Measurements from ENCODE around the gene CCDC187. TPM values are rescaled to one million over a fixed set of nuclear protein-coding genes. Genes with fewer than 3 reads are reported as not detected.

Gene CCDC187
- total and polyA plus RNA-seq, 2 of the 8 experiments (the other 6 are each of a cell fraction or from before 2014, with no cell fraction given): 0.02 TPM; not detected in 1

- FAIRE-seq (no peak), DNase-seq (ENCODE audit: low read depth in 1 of 2, low spot score in 2 of 2) (no peak)
- Histone ChIP-seq H3K9ac (replicated peaks in 1 of 4; ENCODE audit: extremely low read depth in 1 of 4, low read depth in 3 of 4, low read length in 3 of 4) (no peak overlapping the region), H3K27ac (ENCODE audit: low read depth, low read length) (no peak overlapping the region), H3K18ac (ENCODE audit: extremely low read depth, low read length) (no peak overlapping the region), H3K4me1 (replicated peaks in 1 of 4; ENCODE audit: control insufficient read depth in 3 of 4, insufficient read depth in 4 of 4, low read length in 3 of 4) (0 out of 7 replicates have a peak, but pooled peaks cover 0 to 3% (median 0%) of the 10 kb centered on the region in 4 experiments), H3K79me1 (ENCODE audit: low read depth, low read length) (no peaks in the 10 kb centered on the region), H2AFZ (ENCODE audit: low read length) (no peak overlapping the region), H2BK120ac (replicated peaks; ENCODE audit: low read depth, low read length) (no peak overlapping the region), H3K36me3 (ENCODE audit: control insufficient read depth in 2 of 4, insufficient read depth in 4 of 4, low read length in 3 of 4) (no peaks in the 10 kb centered on the region), H3K4me3 (ENCODE audit: extremely low read depth in 1 of 4, insufficient read depth in 2 of 4, low read depth in 3 of 4, low read length in 4 of 4) (no peak overlapping the region), H3K56ac (replicated peaks; ENCODE audit: insufficient read length, low read depth, low read length) (no peak overlapping the region), H3K4me2 (ENCODE audit: insufficient read depth in 1 of 2, low read depth in 2 of 2, low read length in 2 of 2) (no peak overlapping the region), H4K5ac (ENCODE audit: insufficient read length, low read depth, low read length) (no peak overlapping the region), H4K20me1 (replicated peaks in 1 of 2; ENCODE audit: control insufficient read depth in 1 of 2, insufficient read depth in 2 of 2, low read length in 2 of 2) (no peaks in the 10 kb centered on the region), H4K91ac (replicated peaks; ENCODE audit: insufficient read length, low read length) (no peak overlapping the region), H3K23ac (ENCODE audit: insufficient read length) (no peak overlapping the region), H3K27me3 (replicated peaks in 1 of 4; ENCODE audit: control insufficient read depth in 3 of 4, extremely low read depth in 1 of 4, insufficient read depth in 3 of 4, low read length in 3 of 4) (no peaks in the 10 kb centered on the region), H3K14ac (ENCODE audit: insufficient read length) (no peak overlapping the region), H2BK5ac (ENCODE audit: low read depth, low read length) (no peak overlapping the region), H2BK12ac (ENCODE audit: low read depth, low read length) (no peak overlapping the region), H3K4ac (replicated peaks; ENCODE audit: insufficient read length, low read depth, low read length) (no peak overlapping the region), H3K23me2 (ENCODE audit: low read depth, low read length) (peaks cover 2% of the 10 kb centered on the region; the same call in 1 of the 2 replicates), H4K8ac (ENCODE audit: extremely low read depth, insufficient read depth, low read length) (no peak overlapping the region), H2BK20ac (ENCODE audit: low read length) (no peak overlapping the region), H2BK15ac (ENCODE audit: low read length) (no peak overlapping the region), H3K9me3 (ENCODE audit: insufficient read depth in 2 of 2, low read depth in 1 of 2, low read length in 1 of 2) (peaks cover 13 to 19% of the 10 kb centered on the region in 2 experiments), H3K79me2 (ENCODE audit: control insufficient read depth in 1 of 2, insufficient read depth in 2 of 2, low read length in 2 of 2) (no peaks in the 10 kb centered on the region), H2AK5ac (ENCODE audit: low read depth, low read length) (no peak overlapping the region)
- TF ChIP-seq SIN3A (conservative IDR thresholded peaks at IDR 0.05 in 1 of 2, IDR thresholded peaks at IDR 0.05 in 1 of 2; ENCODE audit: low read depth in 1 of 2, low read length in 2 of 2) (no peak), NANOG (IDR thresholded peaks at IDR 0.05; ENCODE audit: insufficient read depth, low read depth, low read length, poor library complexity, severe bottlenecking) (no peak), TAF7 (optimal IDR thresholded peaks at IDR 0.05; ENCODE audit: borderline replicate concordance, low read depth, low read length) (no peak), SP1 (IDR thresholded peaks at IDR 0.05; ENCODE audit: low read depth, low read length) (no peak), SAP30 (IDR thresholded peaks at IDR 0.05; ENCODE audit: insufficient read depth, insufficient replicate concordance, low read length) (no peak), KDM1A (IDR thresholded peaks at IDR 0.05; ENCODE audit: borderline replicate concordance, low read length) (no peak), NRF1 (IDR thresholded peaks at IDR 0.05; ENCODE audit: low read depth, low read length) (no peak)
- ChIA-PET CTCF (ENCODE audit: partially characterized antibody) (no interaction called here), POLR2A (ENCODE audit: partially characterized antibody) (no interaction called here)
- 94% methylated on average over 11 of the region's 16 CpGs; no CpG with 5 or more reads in 1 of the 2 experiments for WGBS, 2 experiments (ENCODE audit: extremely low coverage in 1 of 2, insufficient coverage in 1 of 2, insufficient read length in 1 of 2, insufficient replicate concordance in 2 of 2, low coverage in 1 of 2, low lambda C conversion rate in 2 of 2, missing lambda C conversion rate in 1 of 2)
Measured at GRCh38 chr9:136317695-136318094, 13.8 kb upstream of the CCDC187 start.
